ENCODE data around the gene TNNI3. TPM values are rescaled to one million over a fixed set of nuclear protein-coding genes. Genes with fewer than 3 reads are reported as not detected.

The TNNI3 gene
- total and polyA plus RNA-seq, 2 of the 4 experiments (the other 2 are of a cell fraction) = not detected

DNA sequence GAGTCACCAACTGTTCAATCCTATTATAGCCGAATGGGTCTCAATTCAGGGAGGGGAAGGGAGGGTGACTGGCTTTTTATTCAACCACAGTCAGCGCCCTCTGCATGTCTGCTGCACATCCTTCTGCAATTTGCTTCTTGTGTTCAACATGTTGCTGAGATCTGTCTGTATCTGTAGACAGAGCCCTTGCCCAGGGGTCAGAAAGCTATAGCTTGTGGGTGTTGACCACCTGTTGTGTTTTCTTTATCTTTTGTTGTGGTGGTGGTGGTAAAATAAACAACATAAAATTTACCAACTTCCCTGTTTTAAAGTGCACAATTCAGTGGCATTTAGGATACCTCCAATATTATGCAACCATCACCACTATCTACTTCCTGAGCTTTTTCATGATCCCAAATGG lies 52.3 kb downstream of the TNNI3 start:
- H3K27ac ChIP-seq (ENCODE audit: insufficient read depth, low read length) = no peak overlapping the region
- ATAC-seq (ENCODE audit: low read depth) (no peak), DNase-seq (no peak)
- H4K5ac ChIP-seq (ENCODE audit: low read depth, low read length) = no peak overlapping the region
- H3K9me3 ChIP-seq (ENCODE audit: control insufficient read depth, insufficient read depth, low read length) = peaks cover 4% of the 10 kb centered on the region
- H3K4me1 ChIP-seq (ENCODE audit: control insufficient read depth, insufficient read depth, low read length) = no peaks in the 10 kb centered on the region
- H3K4me2 ChIP-seq (ENCODE audit: low read depth, low read length) = no peak overlapping the region
- POLR2A ChIA-PET (ENCODE audit: unreplicated experiment) = no interaction called here
- no peak overlapping the region for H3K9ac ChIP-seq (ENCODE audit: low read depth, low read length)
- no peak overlapping the region for H2BK15ac ChIP-seq (ENCODE audit: low read depth, low read length)
- intact Hi-C loops (cut with micrococcal nuclease) = no loop called here
- no peak overlapping the region for H2AK9ac ChIP-seq (replicated peaks; ENCODE audit: low read depth, low read length, poor library complexity)
- no peak overlapping the region for H4K8ac ChIP-seq (ENCODE audit: low read depth in 2 of 2, low read length in 2 of 2)
- no peak overlapping the region for H2BK120ac ChIP-seq (ENCODE audit: low read depth, low read length)
- BruUV-seq (replicated peaks) = no TSS peak
- H4K91ac ChIP-seq (ENCODE audit: insufficient read depth, low read depth, low read length) = no peak overlapping the region
- H4K20me1 ChIP-seq (ENCODE audit: insufficient read depth, low read length) = peaks cover 36% of the 10 kb centered on the region
- H2BK5ac ChIP-seq (ENCODE audit: low read depth, low read length, poor library complexity, severe bottlenecking) = no peak overlapping the region
- dilution Hi-C loops (cut with HindIII; ENCODE audit: low sequenced_read_pairs, unreplicated experiment) = no loop called here
- H2AK5ac ChIP-seq (ENCODE audit: low read depth, low read length) = no peak overlapping the region
- CTCF ChIA-PET = no interaction called here
- TF ChIP-seq RFX5 (IDR thresholded peaks at IDR 0.05; ENCODE audit: low read depth, low read length) (no peak), POLR2A (IDR thresholded peaks at IDR 0.05; ENCODE audit: low read depth, low read length) (no peak), CEBPB (IDR thresholded peaks at IDR 0.05; ENCODE audit: low read depth, low read length) (no peak), SMC3 (IDR thresholded peaks at IDR 0.05; ENCODE audit: low read depth, low read length) (no peak), BHLHE40 (IDR thresholded peaks at IDR 0.05; ENCODE audit: low read depth, low read length) (no peak), FOS (IDR thresholded peaks at IDR 0.05; ENCODE audit: low read depth, low read length) (no peak), CHD1 (IDR thresholded peaks at IDR 0.05; ENCODE audit: low read depth, low read length) (no peak)
- H3K4me3 ChIP-seq (ENCODE audit: insufficient read depth, low read depth, low read length) = no peak overlapping the region
- H2BK20ac ChIP-seq (ENCODE audit: low read depth, low read length) = no peak overlapping the region
- no peak overlapping the region for H3K23ac ChIP-seq (ENCODE audit: low read depth, low read length)
- no peak overlapping the region for H3K56ac ChIP-seq (ENCODE audit: extremely low read depth, insufficient read depth, low read length)
- H3K36me3 ChIP-seq (ENCODE audit: control insufficient read depth, insufficient read depth, low read length) = peaks cover 44% of the 10 kb centered on the region
- H3K14ac ChIP-seq (replicated peaks; ENCODE audit: low read depth, low read length) = no peak overlapping the region
- H3K18ac ChIP-seq (ENCODE audit: low read depth, low read length) = no peak overlapping the region
- in situ Hi-C loops (cut with MboI; ENCODE audit: low sequenced_read_pairs) = loop anchor here (25.0 kb wide), 1 partner anchor 532 kb away; the partner anchor contains the start of genes CCDC106, ZNF580 and ZNF581
- H3K27me3 ChIP-seq (ENCODE audit: control insufficient read depth, insufficient read depth, low read length) = no peaks in the 10 kb centered on the region
- H3K9me1 ChIP-seq (ENCODE audit: insufficient read depth, low read length) = peaks cover 10% of the 10 kb centered on the region
- WGBS, 2 experiments (ENCODE audit: extremely low coverage in 2 of 2, insufficient read length in 1 of 2) = no CpG with 5 or more reads among the region's 2 CpGs
- H3K4ac ChIP-seq (ENCODE audit: low read depth, low read length) = no peak overlapping the region
- no peak overlapping the region for H2AFZ ChIP-seq (replicated peaks; ENCODE audit: low read length, poor library complexity)
- H3K79me1 ChIP-seq (ENCODE audit: low read depth in 1 of 2, low read length in 2 of 2) = peaks cover 39 to 54% of the 10 kb centered on the region in 2 experiments
